SK-N-MC (cell line): ENCODE data around the gene SLC23A1.

Experiments used
- EZH2 ChIP-seq: fragments of 200-600 bp; sonication (generic); IDR thresholded peaks from one replicate; pipeline ENCODE4 v1.6.1; 2017; ENCODE audit warnings: antibody characterized with exemption
- POLR2AphosphoS5 ChIP-seq: IDR thresholded peaks from 2 replicates; pipeline ENCODE4 v1.6.1; 2012; ENCODE audit warnings: mild to moderate bottlenecking, low read depth, low read length, borderline replicate concordance

GRCh38 chr5:139371482-139372435 is 11.3 kb downstream of the SLC23A1 start:
- TF ChIP-seq EZH2, result no peak
- TF ChIP-seq POLR2AphosphoS5, result no peak
